HEK293 (cell line): Measurements from ENCODE around the gene HEG1.

Experiments used
- CTCF ChIP-seq: fragments of 450-650 bp; formaldehyde crosslinking; IDR thresholded peaks from 2 replicates; pipeline ENCODE4 v1.5.1; 2016; ENCODE audit warnings: missing biosample characterization, missing genetic modification characterization
- EGR2 ChIP-seq: fragments of 450-650 bp; formaldehyde crosslinking; IDR thresholded peaks from 2 replicates; pipeline ENCODE4 v1.5.1; 2016; ENCODE audit warnings: low read depth, missing biosample characterization, missing genetic modification characterization
- TCF7L2 ChIP-seq: IDR thresholded peaks from 2 replicates; pipeline ENCODE4 v1.6.1; 2011; ENCODE audit warnings: low read depth, mild to moderate bottlenecking, inconsistent platforms, low read length, moderate library complexity, borderline replicate concordance
- ZFP41 ChIP-seq: fragments of 450-650 bp; formaldehyde crosslinking; IDR thresholded peaks from 2 replicates; pipeline ENCODE4 v1.5.1; 2016; ENCODE audit warnings: missing biosample characterization, missing genetic modification characterization, borderline replicate concordance
- ZNF416 ChIP-seq: fragments of 450-650 bp; formaldehyde crosslinking; IDR thresholded peaks from 2 replicates; pipeline ENCODE4 v1.5.1; 2016; ENCODE audit warnings: missing biosample characterization, missing genetic modification characterization
- ZNF433 ChIP-seq: fragments of 450-650 bp; formaldehyde crosslinking; IDR thresholded peaks from 2 replicates; pipeline ENCODE4 v1.5.1; 2016; ENCODE audit warnings: missing biosample characterization, missing genetic modification characterization, low read depth
- ZNF664 ChIP-seq: fragments of 450-650 bp; formaldehyde crosslinking; IDR thresholded peaks from 2 replicates; pipeline ENCODE4 v1.5.1; 2016; ENCODE audit warnings: missing biosample characterization, missing genetic modification characterization
- ZNF747 ChIP-seq: fragments of 450-650 bp; formaldehyde crosslinking; IDR thresholded peaks from 2 replicates; pipeline ENCODE4 v1.5.1; 2016; ENCODE audit warnings: missing biosample characterization, missing genetic modification characterization

- TF ChIP-seq ZNF664 (tag by site-specific recombination) (no peak), ZNF747 (tag by site-specific recombination) (no peak), ZNF433 (tag by site-specific recombination) (no peak), ZFP41 (tag by site-specific recombination) (no peak), EGR2 (tag by site-specific recombination) (no peak), TCF7L2 (no peak), CTCF (tag by site-specific recombination) (no peak), ZNF416 (no peak)
Observed at GRCh38 chr3:124960105-124960504, 95.7 kb downstream of the HEG1 start.
